ENCODE measurements around the gene EGFLAM.

Gene EGFLAM

DNA sequence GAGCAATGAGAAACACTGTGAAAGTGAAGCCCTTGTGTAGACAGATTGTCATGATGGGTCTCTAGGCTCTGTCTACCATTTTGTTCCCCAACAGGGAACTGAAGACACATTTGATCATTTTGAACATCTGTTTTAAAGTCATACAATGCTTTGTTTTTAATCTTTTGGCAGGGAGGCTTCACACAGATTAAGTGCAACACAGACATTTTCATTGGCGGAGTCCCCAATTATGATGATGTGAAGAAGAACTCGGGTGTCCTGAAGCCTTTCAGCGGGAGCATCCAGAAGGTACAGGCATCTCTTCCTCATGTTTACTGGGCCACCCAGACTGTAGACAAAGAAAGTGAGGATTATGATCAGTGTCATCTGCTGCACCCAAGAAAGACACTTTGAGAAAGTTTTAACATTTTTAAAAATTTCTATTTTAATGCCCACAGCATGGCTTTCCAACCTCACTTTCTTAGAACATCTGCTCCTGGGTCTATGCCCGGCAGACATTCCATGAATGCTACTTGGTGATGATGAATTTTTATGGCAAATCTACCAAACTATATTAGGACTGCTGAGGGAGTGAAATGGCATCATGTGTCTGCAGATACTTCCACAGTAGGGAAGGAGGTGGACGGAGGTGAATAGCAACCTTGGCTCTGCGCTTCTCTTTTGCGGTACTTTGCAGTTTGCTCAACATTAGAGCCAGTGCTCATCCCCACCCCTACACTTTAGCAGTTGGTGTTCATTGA, 176.8 kb downstream of the EGFLAM start:
- H3K27ac ChIP-seq: no peak overlapping the region
- no peak overlapping the region for H3K4me3 ChIP-seq

DNA sequence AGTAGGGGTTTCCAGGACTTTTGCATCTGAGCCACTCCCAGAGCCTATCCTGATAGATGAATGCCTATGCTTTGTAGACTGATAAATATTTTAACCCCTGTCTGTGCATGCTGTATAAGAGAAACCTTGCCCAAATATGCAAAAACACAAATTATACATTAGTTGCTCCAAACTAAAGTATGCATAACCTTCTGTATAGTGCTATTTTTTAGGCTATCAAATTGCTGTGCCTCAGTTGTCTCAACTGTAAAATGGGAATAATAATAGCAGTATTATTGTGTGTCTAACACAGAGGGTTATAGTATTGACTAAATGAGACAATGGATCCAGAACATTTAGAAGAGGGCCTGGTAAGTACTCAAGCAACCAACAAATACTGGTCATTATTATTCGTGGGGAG, 180.4 kb downstream of the EGFLAM start:
- no peak overlapping the region for H3K4me3 ChIP-seq

DNA sequence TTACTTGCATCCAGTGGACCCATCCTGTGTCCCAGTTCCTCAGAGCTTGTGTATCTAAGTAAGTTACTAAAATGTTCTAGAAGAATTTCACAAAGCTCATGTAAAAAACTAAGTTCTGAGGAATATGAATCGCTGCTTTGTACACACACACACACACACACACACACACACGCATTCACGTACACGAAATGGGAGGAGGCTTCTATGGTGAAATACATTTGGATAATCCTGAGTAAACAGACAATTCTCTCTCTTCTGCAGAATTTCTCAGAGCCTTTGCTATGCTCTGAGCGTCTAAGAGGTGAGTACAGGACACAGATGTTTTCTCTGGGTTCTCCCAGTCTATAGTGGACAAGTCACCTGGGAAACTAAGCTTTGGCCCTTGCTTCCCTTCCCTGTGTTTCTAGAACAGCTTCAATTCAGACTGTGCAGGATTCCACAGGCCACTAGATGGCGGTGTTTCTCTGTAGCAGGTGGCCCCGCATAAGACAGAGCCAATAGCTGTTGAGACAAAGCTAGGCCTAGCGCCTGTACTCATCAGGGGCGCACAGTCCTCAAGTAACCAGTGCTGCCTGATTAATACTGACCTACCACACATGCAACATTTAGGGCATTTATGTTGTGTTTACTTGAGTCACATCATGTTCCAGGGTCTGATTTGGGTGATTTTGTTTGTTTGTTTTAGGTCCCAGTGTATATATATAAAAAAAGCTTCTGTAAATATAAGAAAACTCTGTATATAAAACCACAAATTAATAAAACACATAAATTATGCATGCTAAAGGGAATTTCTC, 183.3 kb downstream of the EGFLAM start:
- Histone ChIP-seq H3K4me3 (no peak overlapping the region), H3K27ac (no peak overlapping the region)

More for the DNA sequence above, 180.4 kb downstream of the EGFLAM start:
- no peak overlapping the region for H3K27ac ChIP-seq

DNA sequence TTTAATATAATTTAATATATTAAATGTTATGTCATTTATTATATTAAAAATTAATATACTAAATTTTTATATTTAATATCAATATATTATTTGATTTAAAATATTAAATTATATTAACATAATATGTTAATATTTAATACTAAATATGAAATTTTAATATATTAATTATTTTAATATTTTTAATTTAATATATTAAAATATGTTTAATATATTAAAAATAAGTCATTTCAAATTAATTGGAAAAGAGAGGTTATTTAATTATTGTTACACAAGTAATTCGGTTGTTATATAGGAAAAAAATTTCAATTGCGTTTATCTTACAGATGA, 183.9 kb downstream of the EGFLAM start:
- Histone ChIP-seq H3K4me3 (no peak overlapping the region), H3K27ac (no peak overlapping the region)

DNA sequence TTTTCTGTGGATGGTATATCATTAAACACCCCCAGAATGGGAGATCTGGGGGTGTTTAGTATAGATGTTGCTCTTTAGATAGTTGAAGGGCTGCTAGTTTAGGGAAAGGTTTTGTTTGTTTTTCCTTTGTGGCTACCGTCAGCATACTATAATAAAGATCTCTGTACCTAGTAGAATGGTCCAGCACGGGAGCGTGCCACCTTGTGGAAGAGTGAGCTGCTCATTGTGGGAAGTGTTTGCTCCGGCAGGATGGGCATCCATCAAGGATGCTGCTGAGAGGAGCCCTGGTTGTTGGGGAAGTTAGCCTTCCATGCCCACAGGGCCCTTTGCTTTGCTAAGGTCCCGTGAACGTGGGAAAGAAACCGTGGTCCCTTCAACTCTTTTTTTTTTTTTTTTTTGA, 185.0 kb downstream of the EGFLAM start:
- no peak overlapping the region for H3K4me3 ChIP-seq

DNA sequence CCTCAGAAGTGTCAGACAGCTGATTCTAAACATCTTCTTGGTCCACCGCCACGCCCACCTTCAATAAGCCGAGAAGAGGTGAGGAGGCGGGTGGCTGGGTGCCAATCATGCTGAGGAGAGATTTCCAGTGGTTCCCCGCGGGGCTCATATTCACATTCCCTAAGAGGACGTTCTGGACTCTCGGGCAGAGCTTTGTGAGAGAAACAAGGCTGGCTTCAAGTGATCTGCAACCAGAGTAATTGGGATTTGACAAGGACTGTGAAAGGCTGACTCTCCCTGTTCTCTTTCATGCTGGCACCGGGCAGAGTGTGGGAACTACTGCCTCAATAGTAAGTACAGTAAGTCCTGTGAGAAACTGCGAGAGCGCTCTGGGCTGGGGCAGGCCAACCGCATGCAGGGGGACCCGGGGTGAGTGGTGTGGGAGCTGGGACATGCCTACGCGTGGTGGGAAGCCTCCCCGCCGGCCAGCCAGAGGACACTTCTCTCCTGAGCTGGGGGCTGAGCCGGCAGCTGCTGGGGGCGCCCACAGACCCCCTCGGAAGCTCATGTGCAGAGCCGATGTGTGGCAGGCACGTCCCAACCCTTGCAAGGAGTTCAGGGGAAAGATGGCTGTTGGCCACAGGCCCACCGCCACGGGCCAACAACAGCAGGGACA, 187.1 kb downstream of the EGFLAM start:
- peak overlapping the region in 4 of 7 experiments; percentile 11 to 32 (median 28) for H3K4me3 ChIP-seq
- H3K27ac ChIP-seq: peak overlapping the region in 11 of 21 experiments; percentile 14 to 76 (median 57)

More for the DNA sequence above, 185.0 kb downstream of the EGFLAM start:
- no peak overlapping the region for H3K27ac ChIP-seq

DNA sequence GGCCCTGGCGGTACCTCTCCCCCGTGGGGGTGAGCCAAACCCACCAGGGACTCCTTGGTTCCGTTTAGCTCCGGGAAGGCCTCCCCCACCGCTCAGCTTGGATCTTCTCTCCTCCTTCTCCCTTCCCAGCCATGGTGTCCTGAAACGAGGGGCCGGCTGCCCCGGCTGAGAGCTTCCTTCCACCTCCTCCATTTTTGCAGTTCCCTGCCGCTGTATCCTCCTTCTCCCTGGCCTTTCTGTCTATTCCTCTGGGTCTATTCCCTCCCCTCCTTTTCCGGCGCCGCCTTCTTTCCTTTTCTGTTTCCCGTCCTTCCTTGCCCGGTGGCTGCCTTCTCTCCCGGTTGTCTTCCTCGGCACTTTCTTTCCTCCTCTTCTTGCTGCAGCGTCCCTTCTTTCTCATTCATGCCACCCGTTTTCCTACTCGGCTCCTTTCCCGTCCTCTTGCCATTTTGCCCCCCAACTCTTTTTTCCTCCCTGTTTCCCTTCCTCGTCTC, 187.7 kb downstream of the EGFLAM start:
- peak overlapping the region in 11 of 21 experiments; percentile 14 to 76 (median 57) for H3K27ac ChIP-seq
- peak overlapping the region in 4 of 7 experiments; percentile 11 to 32 (median 28) for H3K4me3 ChIP-seq

DNA sequence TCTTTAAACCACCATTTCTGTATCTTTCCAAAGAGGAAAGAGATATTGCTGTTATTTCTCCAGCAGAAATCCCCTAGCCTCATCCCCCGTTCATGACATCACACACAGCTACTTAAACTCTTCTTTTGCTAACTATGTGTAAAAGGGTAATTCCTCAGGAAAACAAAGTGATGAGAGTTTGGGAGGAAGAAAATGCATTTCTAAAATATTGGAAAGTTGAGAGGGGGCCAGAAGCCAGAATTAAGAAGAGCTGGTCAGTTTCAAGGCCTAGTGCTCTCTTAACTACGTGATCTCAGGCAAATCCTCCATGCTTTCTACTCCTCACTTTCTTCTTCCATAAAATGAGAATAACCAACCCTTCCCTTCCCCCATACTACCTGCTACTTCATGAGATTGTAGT, 188.7 kb downstream of the EGFLAM start:
- H3K27ac ChIP-seq: no peak overlapping the region
- no peak overlapping the region for H3K4me3 ChIP-seq

DNA sequence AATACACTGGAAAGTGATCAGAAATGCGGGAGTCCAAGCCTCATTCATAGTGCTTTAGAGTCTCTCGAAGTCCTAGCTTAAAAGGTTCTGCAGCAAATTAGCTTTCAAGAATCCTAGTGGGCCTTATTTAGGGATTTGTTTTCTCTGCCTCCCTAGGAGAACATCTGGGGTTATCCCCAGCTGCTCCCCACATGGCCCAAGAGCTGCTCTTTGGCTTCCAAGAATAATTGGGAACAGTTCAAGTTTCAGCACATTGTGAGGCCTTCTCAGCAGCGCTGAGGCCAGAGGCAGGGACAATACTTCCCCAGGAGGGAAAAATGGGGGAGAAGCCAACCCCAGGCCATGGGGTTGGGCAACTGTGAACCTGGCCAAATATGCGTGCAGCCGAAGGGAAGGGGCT, 189.4 kb downstream of the EGFLAM start:
- peak overlapping the region in 2 of 21 experiments; percentile 33 to 39 for H3K27ac ChIP-seq
- H3K4me3 ChIP-seq: no peak overlapping the region

DNA sequence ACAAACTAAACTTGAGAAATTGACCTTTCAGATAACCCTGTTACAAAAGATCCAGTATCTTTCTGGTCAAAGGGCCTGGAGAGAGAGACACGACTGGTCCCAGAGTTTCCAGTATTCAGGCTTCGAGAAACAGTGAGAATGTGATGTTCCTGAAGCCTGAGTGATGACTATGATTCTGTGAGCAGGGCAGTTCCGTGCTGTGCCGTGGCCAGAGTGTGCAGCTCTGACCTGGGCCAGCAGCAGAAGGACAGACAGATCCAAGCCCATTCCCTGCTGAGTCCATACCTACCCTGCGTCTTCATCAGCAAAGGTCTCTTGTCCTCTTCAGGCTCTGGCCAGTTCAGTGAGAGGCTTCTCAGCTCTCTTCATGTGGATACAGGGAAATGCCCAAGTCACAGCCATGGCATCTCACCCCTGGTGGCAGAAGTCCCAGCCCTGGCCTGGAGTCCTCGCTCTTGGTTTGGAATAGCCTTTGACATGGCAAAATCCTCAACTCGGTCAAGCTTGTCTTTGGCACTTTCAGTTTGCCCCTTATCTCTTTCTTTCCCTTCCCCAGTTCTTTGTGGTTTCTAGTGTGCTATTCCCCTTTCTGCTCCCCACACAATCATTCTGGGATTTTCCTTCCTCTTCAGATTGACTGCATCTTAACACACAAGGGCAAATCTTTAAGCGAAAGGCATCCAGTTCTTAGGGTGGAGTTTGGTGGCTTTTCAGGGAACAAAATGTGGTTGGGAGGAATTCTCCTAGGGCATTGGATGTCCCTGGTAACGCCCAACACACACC, 190.4 kb downstream of the EGFLAM start:
- Histone ChIP-seq H3K27ac (peak overlapping the region in 4 of 21 experiments; percentile 8 to 65 (median 36)), H3K4me3 (no peak overlapping the region)

DNA sequence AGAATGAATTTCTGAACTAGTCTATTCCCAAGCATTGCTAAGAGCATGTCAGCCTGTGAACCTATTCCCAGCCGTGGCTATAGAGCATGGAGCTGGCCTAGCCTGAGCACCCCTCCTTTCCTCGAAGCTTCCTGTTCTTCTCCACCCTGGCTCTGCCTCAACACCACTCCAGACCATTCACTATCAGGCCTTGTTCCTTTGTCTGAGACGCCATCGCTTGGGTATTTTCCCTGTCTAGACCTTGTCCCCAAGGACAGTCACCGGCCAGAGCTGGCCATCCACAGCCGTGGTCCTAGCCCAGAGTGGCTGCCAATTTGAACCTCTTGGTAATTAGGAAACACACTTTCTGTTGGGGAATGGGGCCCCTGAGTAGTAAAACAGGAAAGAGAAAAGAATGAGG, 192.3 kb downstream of the EGFLAM start:
- H3K27ac ChIP-seq: peak overlapping the region in 5 of 21 experiments; percentile 5 to 68 (median 45)

DNA sequence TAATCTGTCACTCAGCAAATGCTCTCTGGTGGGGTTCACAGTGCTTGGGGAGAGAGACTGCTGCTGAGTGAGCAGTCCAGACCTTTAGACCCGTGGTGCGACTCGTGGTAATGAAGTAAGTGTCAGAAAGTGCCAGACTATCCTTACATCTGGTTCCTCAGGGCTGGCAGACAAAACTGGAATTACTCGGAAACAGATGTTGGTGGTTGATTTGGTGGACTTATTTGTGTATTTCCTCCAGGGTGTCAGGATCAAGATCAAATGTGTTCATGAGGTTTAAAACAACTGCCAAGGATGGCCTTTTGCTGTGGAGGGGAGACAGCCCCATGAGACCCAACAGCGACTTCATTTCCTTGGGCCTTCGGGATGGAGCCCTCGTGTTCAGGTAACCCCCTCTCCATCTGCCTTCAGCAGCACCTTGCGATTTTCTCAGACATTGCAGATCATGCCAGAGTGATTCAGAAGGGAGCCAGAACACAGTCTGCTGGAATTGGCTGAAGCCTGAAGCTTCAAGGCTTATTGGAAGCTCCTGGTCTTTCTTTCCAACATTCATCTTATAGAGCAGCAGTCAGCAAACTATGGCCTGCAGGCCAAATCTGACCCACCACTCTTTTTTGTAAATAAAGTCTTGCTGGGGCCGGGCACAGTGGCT, 192.8 kb downstream of the EGFLAM start:
- peak overlapping the region in 5 of 21 experiments; percentile 5 to 68 (median 45) for H3K27ac ChIP-seq
- no peak overlapping the region for H3K4me3 ChIP-seq

More for the DNA sequence above, 192.3 kb downstream of the EGFLAM start:
- no peak overlapping the region for H3K4me3 ChIP-seq

DNA sequence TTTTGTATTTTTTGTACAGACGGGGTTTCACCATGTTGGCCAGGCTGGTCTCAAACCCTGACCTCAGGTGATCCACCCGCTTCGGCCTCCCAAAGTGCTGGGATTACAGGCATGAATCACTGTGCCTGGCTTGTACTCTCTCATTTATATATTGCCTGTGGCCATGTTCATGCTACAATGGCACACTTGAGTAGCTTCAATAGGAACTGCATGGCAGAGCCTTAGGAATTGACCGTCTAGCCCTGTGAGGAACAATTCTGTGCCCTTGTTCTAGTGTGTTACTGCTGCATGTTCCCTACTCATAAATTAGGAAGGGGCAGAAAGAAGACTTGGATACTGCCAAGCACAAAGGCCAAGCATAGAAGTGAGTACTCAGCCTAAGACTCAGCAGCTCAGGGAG, 193.8 kb downstream of the EGFLAM start:
- Histone ChIP-seq H3K4me3 (no peak overlapping the region), H3K27ac (no peak overlapping the region)

DNA sequence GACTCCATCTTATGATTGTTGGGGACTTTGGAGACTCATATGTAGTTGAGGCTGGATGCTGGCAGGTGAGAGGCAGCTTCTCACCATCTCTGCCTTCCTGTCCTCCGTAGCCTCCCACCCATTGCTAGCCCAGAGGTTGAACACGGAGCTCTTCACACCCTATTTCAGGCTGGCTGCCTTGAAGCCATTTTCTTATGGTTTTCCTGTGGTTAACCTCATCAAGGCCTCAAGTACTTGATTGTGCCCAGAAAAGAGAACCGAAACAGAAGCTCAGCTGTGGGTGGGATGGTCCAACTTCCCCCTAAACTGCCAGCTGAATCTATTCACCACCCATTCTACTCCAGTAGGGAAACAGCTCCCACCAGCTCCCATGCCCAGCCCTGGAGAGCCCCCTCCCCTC, 195.1 kb downstream of the EGFLAM start:
- no peak overlapping the region for H3K27ac ChIP-seq

DNA sequence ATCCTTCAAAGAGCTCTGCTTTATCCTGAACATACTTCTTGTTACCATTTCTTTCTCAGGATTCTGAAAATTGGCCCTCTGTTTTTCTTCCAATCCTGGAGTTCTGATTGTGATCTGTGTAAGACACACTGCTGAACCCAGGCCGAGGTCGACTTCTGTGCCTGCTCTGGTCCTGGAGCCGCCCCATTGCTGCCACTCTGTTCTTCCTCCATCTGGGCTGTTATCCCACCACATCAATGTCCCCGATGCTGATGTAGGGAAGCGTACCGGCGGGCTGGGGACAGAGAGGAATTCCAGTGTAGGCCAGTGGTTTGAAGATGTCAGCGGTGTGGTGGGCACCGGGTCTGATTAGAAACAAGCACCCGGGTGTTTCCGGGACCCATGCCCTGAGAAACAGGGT, 195.6 kb downstream of the EGFLAM start:
- no peak overlapping the region for H3K27ac ChIP-seq
- H3K4me3 ChIP-seq: no peak overlapping the region

More for the DNA sequence above, 195.1 kb downstream of the EGFLAM start:
- no peak overlapping the region for H3K4me3 ChIP-seq

DNA sequence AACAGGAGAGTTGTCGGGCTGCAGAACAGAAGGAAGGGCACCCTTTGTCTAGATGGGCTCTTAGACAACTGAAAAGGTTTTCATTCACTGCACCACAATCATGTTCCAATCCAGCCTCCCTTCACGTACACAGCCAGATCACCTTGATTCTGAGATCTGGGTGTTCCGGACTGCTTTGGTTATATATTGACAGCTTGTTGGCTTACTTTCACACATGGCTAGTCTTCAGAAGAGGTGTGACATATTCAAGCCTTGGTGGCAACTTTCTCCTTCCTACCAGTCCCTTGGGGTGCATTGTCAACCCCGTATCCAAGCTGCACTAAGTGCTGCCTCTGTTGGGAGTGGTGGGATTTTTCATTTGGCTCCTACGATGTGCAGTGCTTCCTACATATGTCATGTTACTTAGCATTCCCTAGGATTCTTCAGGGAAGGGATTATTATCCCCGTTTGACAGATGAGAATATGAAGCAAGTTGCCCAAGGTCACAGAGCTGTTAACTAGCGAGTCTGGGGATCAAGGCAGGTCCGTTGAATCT, 197.5 kb downstream of the EGFLAM start:
- Histone ChIP-seq H3K27ac (no peak overlapping the region), H3K4me3 (no peak overlapping the region)

DNA sequence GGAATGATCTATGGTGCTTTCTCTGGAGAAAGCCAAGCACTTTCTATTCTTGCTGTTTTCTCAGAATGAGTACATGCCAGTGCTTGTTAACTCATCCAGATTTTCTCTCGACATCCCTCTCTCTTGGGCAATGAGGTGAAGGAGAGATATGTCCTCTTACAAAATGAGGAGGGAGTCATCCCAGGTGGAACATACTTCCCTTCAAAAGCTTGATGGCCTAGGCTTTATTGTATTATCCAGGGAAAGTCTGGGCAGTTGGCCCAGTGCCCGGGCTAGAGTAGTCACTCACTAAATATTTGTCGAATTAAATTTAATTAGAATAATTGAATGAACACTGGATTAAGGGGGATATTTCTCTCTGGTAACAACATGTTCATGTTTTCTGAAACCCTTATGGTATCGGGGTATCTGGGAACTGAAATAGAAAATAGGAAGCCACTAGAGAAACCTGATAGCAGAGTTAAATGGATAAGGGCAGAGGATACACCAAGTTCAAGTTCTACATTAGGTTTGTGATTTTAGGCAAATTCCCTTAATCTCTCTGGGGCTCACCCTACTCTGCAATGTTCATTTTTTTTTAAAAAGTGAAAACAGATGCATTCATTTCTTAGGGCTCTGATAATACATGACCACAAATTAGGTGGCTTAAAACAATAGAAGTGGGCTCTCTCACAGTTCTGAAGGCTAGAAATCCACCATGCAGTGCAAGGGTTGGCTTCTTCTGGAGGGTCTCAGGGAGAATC, 198.5 kb downstream of the EGFLAM start:
- no peak overlapping the region for H3K4me3 ChIP-seq
- no peak overlapping the region for H3K27ac ChIP-seq

DNA sequence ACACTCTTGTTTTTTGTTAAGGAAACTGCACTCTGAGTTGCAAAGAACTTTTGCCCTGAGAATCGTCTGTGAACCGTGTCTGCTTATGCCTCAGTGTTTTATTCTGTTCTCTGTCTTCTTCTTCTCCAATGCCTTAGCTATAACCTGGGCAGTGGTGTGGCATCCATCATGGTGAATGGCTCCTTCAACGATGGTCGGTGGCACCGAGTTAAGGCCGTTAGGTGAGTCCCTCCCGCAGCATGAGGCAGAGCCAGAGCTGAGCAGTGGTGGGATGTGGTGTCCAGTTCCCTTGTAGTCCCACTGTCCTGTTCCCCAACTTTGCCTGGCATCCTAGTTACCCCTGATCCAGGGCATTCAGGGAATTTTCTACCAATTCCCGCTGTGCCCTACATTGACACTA, 199.8 kb downstream of the EGFLAM start:
- Histone ChIP-seq H3K27ac (no peak overlapping the region), H3K4me3 (no peak overlapping the region)
